Measurements from ENCODE around the gene TIMM29. TPM values are rescaled to one million over a fixed set of nuclear protein-coding genes. Genes with fewer than 3 reads are reported as not detected.

TIMM29 gene
- 23.3 and 24.5 TPM in 2 replicates for total RNA-seq

GRCh38 chr19:10928563-10929401 lies at the start of gene TIMM29, which contains the start of gene YIPF2:
TIMM29 (plus strand) TSS chr19:10928811; CDS start chr19:10928823, 12 bp downstream.
YIPF2 (minus strand) TSS chr19:10928639; CDS start chr19:10928410, 229 bp downstream.

DNA sequence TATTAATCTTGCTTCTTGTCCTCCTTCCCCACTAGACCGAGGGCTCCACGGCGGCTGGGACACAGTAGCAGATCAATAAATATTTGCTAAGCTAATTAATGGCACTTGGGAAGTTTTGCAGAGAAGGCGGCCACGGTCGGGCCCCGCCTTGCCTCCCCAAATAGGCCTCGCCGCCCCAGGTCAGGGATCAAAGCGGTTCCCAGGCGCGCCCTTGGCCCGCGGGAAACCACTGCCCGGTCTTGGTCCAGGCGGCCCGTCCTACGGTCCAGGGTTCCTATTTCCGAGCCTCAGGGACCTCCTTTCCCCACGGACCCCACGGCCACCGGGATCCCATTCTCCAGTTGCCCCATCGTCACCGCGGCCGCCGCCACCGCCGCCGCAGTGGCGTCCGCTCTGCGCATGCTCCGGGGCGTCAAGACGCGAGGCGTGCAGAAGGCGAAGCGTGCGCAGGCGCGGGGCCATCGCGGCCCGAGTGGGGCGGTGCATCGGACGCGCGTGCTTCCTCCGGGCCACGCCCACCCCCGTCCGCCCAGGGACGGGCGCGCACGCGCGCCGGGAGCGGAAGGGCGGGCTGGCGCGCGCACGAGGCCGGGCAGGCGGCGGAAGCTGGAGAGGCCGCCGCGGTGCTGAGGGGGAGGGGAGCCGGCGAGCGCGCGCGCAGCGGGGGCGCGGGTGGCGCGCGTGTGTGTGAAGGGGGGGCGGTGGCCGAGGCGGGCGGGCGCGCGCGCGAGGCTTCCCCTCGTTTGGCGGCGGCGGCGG lies 31.9 kb downstream of the TIMM29 start, which contains the start of gene SMARCA4:
Gene SMARCA4 (plus strand): TSS at position 717 of the 759 bp plus-strand sequence. CDS start 23,122 bp downstream, outside the sequence.

Other genes with a start within 250 kb of the TIMM29 start
- gene QTRT1, start 227.4 kb upstream of the TIMM29 start, total RNA-seq: 20.4 and 23.8 TPM in 2 replicates
- 71.3 and 75.5 TPM in 2 replicates for gene DNM2, start 210.7 kb upstream of the TIMM29 start, total RNA-seq
- gene TMED1, start 92.6 kb upstream of the TIMM29 start, total RNA-seq: 30.8 and 32.1 TPM in 2 replicates
- not detected in 2 replicates for gene C19orf38, start 80.4 kb upstream of the TIMM29 start, total RNA-seq
- gene CARM1, start 57.3 kb upstream of the TIMM29 start, total RNA-seq: 32.5 and 38.8 TPM in 2 replicates
- gene YIPF2, start 172 bp upstream of the TIMM29 start, total RNA-seq: 93.6 and 98.7 TPM in 2 replicates
- gene SMARCA4, start 32.2 kb downstream of the TIMM29 start, total RNA-seq: 48.2 and 53.7 TPM in 2 replicates
- gene LDLR, start 160.7 kb downstream of the TIMM29 start, total RNA-seq: 90.7 and 120 TPM in 2 replicates
- 18.3 and 25.1 TPM in 2 replicates for gene SPC24, start 227.0 kb downstream of the TIMM29 start, total RNA-seq